Tibial nerve (tissue), 3 donors: ENCODE measurements around the gene GET3.

Source experiments
- CTCF ChIP-seq, 5 experiments: fragments of 200-600 bp in 3 of 5; fragments of 450-650 bp in 2 of 5; sonication (generic) in 3 of 5; IDR thresholded peaks; one replicate each; pipeline ENCODE4 v1.5.1; 2016 to 2019; ENCODE audit warnings: antibody characterized with exemption in 5 of 5, mild to moderate bottlenecking in 3 of 5, moderate library complexity in 2 of 5
- POLR2A ChIP-seq, 2 donors: fragments of 450-650 bp; IDR thresholded peaks; one replicate each; pipeline ENCODE4 v1.6.1; 2017; ENCODE audit warnings: antibody characterized with exemption in 2 of 2, mild to moderate bottlenecking in 2 of 2, moderate library complexity in 2 of 2

DNA sequence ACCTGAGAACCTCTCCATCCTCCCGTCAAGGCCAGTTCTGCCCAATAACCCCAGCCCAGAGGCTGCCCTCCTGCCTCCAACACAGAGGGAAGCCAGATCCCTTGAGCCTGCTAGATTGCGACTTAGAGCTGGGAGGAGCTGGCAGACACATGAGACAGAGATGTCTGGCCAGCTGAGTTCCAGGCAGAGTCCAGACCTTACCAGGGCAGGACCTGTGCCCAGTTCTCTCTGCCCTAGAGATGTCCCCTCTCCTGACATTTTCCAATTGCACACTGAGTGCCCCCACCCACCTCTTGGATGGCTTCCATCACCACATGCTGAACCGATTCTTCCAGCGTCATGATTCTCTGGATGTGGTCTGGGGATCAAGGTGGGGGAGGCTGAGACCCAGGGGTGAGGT, 35.0 kb downstream of the GET3 start:
- TF ChIP-seq CTCF (IDR thresholded peaks at IDR 0.05) (no peak), POLR2A (IDR thresholded peaks at IDR 0.05) (no peak)
